ENCODE results near the gene THADA.

DNA sequence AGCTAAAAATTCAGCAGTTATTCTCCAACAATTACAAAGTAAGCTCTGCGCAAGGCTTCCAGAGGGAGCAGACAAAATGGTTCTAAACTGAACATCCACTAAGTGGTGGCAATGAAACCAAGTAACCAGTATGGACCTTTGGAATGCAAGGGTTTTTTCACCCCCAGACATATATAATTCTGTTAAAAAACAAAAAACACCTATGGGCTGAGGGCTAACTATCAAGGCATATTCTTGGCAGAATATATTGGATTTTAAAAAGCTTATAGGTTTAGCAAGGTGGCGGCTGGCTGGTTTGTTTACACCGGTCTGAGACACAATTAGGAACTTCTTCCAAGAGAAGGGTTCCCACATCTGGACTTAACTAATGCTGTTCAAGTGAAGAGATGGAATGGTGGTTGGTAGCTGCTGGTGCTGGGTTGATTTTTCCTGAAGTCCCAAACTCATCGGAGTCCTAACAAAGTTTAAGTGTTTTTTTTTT lies 372.3 kb downstream of the THADA start:
- TF ChIP-seq, protein P1, sequence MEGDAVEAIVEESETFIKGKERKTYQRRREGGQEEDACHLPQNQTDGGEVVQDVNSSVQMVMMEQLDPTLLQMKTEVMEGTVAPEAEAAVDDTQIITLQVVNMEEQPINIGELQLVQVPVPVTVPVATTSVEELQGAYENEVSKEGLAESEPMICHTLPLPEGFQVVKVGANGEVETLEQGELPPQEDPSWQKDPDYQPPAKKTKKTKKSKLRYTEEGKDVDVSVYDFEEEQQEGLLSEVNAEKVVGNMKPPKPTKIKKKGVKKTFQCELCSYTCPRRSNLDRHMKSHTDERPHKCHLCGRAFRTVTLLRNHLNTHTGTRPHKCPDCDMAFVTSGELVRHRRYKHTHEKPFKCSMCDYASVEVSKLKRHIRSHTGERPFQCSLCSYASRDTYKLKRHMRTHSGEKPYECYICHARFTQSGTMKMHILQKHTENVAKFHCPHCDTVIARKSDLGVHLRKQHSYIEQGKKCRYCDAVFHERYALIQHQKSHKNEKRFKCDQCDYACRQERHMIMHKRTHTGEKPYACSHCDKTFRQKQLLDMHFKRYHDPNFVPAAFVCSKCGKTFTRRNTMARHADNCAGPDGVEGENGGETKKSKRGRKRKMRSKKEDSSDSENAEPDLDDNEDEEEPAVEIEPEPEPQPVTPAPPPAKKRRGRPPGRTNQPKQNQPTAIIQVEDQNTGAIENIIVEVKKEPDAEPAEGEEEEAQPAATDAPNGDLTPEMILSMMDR (IDR thresholded peaks at IDR 0.05; ENCODE audit: low read depth, low read length, poor library complexity, severe bottlenecking): no peak
- TF ChIP-seq EZH2phosphoT487 (IDR thresholded peaks at IDR 0.05; ENCODE audit: borderline replicate concordance, low read length): no peak

All from DOHH2 (cell line).